Keratinocyte (primary cell): ENCODE results near the gene FCSK.

Experiments
- EZH2 ChIP-seq: IDR thresholded peaks from one replicate; pipeline ENCODE4 v1.6.1; 2012; ENCODE audit warnings: inconsistent platforms, mild to moderate bottlenecking, low read length, moderate library complexity
- TF ChIP-seq, protein P1 (sequence below), 3 experiments: IDR thresholded peaks in 1 of 3; conservative IDR thresholded peaks in 1 of 3; optimal IDR thresholded peaks in 1 of 3; 2 replicates in 2 of 3; 3 replicates in 1 of 3; pipeline versions ENCODE3 to v1.5.1; 2011; ENCODE audit warnings: low read length in 3 of 3, mild to moderate bottlenecking in 3 of 3, moderate library complexity in 2 of 3, control low read depth in 1 of 3, inconsistent platforms in 1 of 3; ENCODE audit not compliant: insufficient read depth in 2 of 3; ENCODE audit errors: extremely low read depth in 1 of 3

DNA sequence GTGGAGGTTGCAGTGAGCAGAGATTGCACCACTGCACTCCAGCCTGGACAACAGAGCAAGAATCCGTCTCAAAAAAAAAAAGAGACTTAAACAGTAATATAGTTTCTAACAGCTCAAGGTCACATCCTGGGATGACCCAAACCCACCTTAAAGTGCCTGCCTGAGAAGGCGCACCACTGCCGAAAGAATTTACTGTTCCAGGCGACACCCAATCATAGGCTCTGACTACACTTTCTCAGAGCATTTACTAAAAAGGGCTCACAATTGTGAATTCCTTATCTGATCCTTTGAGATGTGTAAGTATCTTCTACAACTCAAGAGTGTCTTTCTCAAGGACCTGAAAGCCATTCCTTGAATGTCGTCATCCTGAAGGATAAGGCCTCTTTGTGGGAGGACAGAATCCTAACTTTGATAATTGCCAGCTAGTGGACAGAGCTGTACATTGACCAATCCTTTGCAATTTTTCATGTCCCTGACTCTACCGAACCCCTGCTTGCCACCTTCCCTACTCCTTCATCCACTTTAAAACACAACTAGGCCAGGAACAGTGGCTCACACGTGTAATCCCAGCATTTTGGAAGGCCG is 12.9 kb upstream of the FCSK start:
- TF ChIP-seq, protein P1, sequence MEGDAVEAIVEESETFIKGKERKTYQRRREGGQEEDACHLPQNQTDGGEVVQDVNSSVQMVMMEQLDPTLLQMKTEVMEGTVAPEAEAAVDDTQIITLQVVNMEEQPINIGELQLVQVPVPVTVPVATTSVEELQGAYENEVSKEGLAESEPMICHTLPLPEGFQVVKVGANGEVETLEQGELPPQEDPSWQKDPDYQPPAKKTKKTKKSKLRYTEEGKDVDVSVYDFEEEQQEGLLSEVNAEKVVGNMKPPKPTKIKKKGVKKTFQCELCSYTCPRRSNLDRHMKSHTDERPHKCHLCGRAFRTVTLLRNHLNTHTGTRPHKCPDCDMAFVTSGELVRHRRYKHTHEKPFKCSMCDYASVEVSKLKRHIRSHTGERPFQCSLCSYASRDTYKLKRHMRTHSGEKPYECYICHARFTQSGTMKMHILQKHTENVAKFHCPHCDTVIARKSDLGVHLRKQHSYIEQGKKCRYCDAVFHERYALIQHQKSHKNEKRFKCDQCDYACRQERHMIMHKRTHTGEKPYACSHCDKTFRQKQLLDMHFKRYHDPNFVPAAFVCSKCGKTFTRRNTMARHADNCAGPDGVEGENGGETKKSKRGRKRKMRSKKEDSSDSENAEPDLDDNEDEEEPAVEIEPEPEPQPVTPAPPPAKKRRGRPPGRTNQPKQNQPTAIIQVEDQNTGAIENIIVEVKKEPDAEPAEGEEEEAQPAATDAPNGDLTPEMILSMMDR (optimal IDR thresholded peaks at IDR 0.05 in 1 of 3, IDR thresholded peaks at IDR 0.05 in 1 of 3, conservative IDR thresholded peaks at IDR 0.05 in 1 of 3; ENCODE audit: extremely low read depth in 1 of 3, insufficient read depth in 2 of 3, low read length in 3 of 3), result no peak
- no peak for TF ChIP-seq EZH2
